HepG2 (cell line): ENCODE results near the gene TACC2. TPM values are rescaled to one million over a fixed set of nuclear protein-coding genes. Genes with fewer than 3 reads are reported as not detected.

Experiments
- ATF7 ChIP-seq, 2 experiments: fragments of 450-650 bp in 1 of 2; sonication (generic) in 1 of 2; formaldehyde crosslinking in 1 of 2; IDR thresholded peaks; 2 replicates each; pipeline versions ENCODE4 v1.4.0 to v1.6.1; 2016 to 2020; ENCODE audit warnings: antibody characterized with exemption in 1 of 2, mild to moderate bottlenecking in 1 of 2, missing genetic modification reagents in 1 of 2
- FOSL2 ChIP-seq: sonication (generic); formaldehyde crosslinking; IDR thresholded peaks from 2 replicates; pipeline ENCODE4 v1.4.0; 2020; ENCODE audit warnings: missing genetic modification reagents
- GATAD1 ChIP-seq: IDR thresholded peaks from 2 replicates; pipeline ENCODE4 v1.6.1; 2016; ENCODE audit warnings: missing genetic modification reagents, missing compliant biosample characterization
- JUN ChIP-seq: sonication (generic); formaldehyde crosslinking; IDR thresholded peaks from 2 replicates; pipeline ENCODE4 v1.4.0; 2020; ENCODE audit warnings: mild to moderate bottlenecking, missing genetic modification reagents
- PHB2 ChIP-seq: fragments of 450-650 bp; IDR thresholded peaks from 2 replicates; pipeline ENCODE4 v1.6.1; 2018; ENCODE audit not compliant: partially characterized antibody
- SETDB1 ChIP-seq: sonication (generic); formaldehyde crosslinking; IDR thresholded peaks from 2 replicates; pipeline ENCODE4 v1.5.1; 2020; ENCODE audit warnings: missing genetic modification reagents, mild to moderate bottlenecking, borderline replicate concordance
- TSC22D2 ChIP-seq: sonication (generic); formaldehyde crosslinking; IDR thresholded peaks from 2 replicates; pipeline ENCODE4 v1.5.1; 2020; ENCODE audit warnings: missing genetic modification reagents, mild to moderate bottlenecking, borderline replicate concordance
- ZBED4 ChIP-seq: sonication (generic); formaldehyde crosslinking; IDR thresholded peaks from 2 replicates; pipeline ENCODE4 v1.4.0; 2020; ENCODE audit warnings: missing genetic modification reagents, borderline replicate concordance
- ZBTB34 ChIP-seq: sonication (generic); formaldehyde crosslinking; IDR thresholded peaks from 2 replicates; pipeline ENCODE4 v1.8.0; 2022; ENCODE audit warnings: mild to moderate bottlenecking, missing genetic modification reagents
- ZMYM4 ChIP-seq: sonication (generic); formaldehyde crosslinking; IDR thresholded peaks from 2 replicates; pipeline ENCODE4 v1.8.1; 2023; ENCODE audit warnings: mild to moderate bottlenecking, missing genetic modification reagents
- ZNF564 ChIP-seq: sonication (generic); formaldehyde crosslinking; IDR thresholded peaks from 2 replicates; pipeline ENCODE4 v1.8.1; 2023; ENCODE audit warnings: mild to moderate bottlenecking, missing genetic modification reagents
- ZNF652 ChIP-seq: IDR thresholded peaks from 2 replicates; pipeline ENCODE4 v1.6.1; 2016; ENCODE audit warnings: low read depth, borderline replicate concordance
- ZNF670 ChIP-seq: sonication (generic); formaldehyde crosslinking; IDR thresholded peaks from 2 replicates; pipeline ENCODE4 v1.8.0; 2022; ENCODE audit warnings: mild to moderate bottlenecking, missing genetic modification reagents, borderline replicate concordance
- polyA plus RNA-seq, 8 experiments: library from polyadenylated mRNA; depleted of rRNA in 3 of 8; stranded (reverse) in 7 of 8; unstranded in 1 of 8; fragments of >200 nt; fragmentation: Illumina TruSeq in 4 of 8; extraction: Trizol in 4 of 8; gene quantifications; 2 replicates each; pipeline versions ENCODE4 v1.2.1 to v1.2.3, GENCODE V29; 2011 to 2016; ENCODE audit warnings: low read depth in 4 of 8, missing spikeins in 1 of 8, mixed read lengths in 1 of 8; ENCODE audit not compliant: insufficient read depth in 1 of 8
- total RNA-seq, 5 experiments: library from RNA; depleted of rRNA; stranded (reverse); fragments of >200 nt; fragmentation: Illumina TruSeq; extraction: Trizol; gene quantifications; 2 replicates each; pipeline ENCODE4 v1.2.3, GENCODE V29; 2016; ENCODE audit warnings: low read depth in 1 of 5
- TF ChIP-seq, protein P1 (sequence below): sonication (generic); formaldehyde crosslinking; IDR thresholded peaks from 2 replicates; pipeline ENCODE4 v1.5.0; 2020; ENCODE audit warnings: missing genetic modification reagents
- TF ChIP-seq, protein P2 (sequence below): sonication (generic); formaldehyde crosslinking; IDR thresholded peaks from 2 replicates; pipeline ENCODE4 v1.4.0; 2020; ENCODE audit warnings: low read depth, missing genetic modification reagents
- TF ChIP-seq, protein P3 (sequence below): sonication (generic); formaldehyde crosslinking; IDR thresholded peaks from 2 replicates; pipeline ENCODE4 v1.8.0; 2022; ENCODE audit warnings: missing genetic modification reagents, mild to moderate bottlenecking, borderline replicate concordance

TACC2 gene
- total and polyA plus RNA-seq, 2 of the 13 experiments (the other 11 are each of a cell fraction or from before 2014, with no cell fraction given), result 11.8 to 16.0 TPM

DNA sequence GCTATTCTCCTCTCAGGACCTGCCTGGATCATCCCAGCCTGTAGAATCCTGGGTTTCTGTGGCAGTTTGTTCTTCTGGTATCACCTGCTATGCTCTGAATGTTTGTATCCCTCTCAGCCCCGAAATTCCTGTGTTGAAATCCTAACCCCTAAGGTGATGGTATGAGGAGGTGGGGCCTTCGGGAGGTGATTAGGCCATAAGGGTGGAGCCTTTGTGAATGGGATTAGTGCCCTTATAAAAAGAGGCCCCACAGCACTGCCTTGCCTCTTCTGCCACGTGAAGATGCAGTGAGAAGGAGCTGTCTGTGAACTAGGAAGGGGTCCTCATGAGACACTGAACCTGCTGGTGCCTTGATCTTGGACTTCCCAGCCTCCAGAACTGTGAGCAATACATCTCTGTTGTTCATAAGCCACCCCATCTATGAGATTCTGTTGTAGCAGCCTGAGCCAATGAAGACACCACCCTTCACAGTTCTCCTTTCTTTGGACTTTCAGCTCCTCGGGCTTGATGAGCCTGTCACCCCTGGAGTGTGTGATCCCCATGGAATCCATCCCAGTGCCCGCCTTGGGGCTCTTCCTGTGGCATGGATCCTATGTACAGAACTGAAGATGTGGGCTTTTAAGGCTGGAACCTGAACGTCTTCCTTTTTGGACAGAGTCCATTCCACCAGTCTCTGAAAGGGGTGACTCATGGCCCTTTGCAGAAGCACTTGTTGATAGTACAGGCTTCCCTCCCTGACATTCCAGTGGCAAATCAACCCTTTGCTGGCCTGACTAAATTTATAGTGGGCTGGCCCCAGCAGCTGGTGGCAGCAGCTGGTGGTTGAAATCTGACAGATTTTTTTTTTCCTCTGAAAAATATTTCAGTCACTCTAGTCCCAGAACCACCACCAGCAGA, 138.0 kb downstream of the TACC2 start (continued):
- TF ChIP-seq ZBTB34 (no peak), TSC22D2 (CRISPR knock-in tag) (no peak), ZNF564 (CRISPR knock-in tag) (peak; percentile 94), SETDB1 (no peak), ATF7 (IDR thresholded peaks at IDR 0.05) (no peak), ATF7 (CRISPR knock-in tag; IDR thresholded peaks at IDR 0.05) (no peak), PHB2 (no peak), JUN (no peak), ZMYM4 (CRISPR knock-in tag) (no peak), ZBED4 (CRISPR knock-in tag) (no peak), FOSL2 (CRISPR knock-in tag) (peak; percentile 63), ZNF670 (CRISPR knock-in tag) (no peak), ZNF652 (CRISPR knock-in tag) (peak; percentile 84; the same call in 1 of the 2 replicates), GATAD1 (CRISPR knock-in tag) (no peak)
- TF ChIP-seq, protein P1, sequence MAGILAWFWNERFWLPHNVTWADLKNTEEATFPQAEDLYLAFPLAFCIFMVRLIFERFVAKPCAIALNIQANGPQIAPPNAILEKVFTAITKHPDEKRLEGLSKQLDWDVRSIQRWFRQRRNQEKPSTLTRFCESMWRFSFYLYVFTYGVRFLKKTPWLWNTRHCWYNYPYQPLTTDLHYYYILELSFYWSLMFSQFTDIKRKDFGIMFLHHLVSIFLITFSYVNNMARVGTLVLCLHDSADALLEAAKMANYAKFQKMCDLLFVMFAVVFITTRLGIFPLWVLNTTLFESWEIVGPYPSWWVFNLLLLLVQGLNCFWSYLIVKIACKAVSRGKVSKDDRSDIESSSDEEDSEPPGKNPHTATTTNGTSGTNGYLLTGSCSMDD (CRISPR knock-in tag), result no peak
- TF ChIP-seq, protein P2, sequence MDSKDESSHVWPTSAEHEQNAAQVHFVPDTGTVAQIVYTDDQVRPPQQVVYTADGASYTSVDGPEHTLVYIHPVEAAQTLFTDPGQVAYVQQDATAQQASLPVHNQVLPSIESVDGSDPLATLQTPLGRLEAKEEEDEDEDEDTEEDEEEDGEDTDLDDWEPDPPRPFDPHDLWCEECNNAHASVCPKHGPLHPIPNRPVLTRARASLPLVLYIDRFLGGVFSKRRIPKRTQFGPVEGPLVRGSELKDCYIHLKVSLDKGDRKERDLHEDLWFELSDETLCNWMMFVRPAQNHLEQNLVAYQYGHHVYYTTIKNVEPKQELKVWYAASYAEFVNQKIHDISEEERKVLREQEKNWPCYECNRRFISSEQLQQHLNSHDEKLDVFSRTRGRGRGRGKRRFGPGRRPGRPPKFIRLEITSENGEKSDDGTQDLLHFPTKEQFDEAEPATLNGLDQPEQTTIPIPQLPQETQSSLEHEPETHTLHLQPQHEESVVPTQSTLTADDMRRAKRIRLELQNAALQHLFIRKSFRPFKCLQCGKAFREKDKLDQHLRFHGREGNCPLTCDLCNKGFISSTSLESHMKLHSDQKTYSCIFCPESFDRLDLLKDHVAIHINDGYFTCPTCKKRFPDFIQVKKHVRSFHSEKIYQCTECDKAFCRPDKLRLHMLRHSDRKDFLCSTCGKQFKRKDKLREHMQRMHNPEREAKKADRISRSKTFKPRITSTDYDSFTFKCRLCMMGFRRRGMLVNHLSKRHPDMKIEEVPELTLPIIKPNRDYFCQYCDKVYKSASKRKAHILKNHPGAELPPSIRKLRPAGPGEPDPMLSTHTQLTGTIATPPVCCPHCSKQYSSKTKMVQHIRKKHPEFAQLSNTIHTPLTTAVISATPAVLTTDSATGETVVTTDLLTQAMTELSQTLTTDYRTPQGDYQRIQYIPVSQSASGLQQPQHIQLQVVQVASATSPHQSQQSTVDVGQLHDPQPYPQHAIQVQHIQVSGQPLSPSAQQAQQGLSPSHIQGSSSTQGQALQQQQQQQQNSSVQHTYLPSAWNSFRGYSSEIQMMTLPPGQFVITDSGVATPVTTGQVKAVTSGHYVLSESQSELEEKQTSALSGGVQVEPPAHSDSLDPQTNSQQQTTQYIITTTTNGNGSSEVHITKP (CRISPR knock-in tag), result 0 out of 2 replicates have a peak, but pooled peaks have one; percentile 45
- TF ChIP-seq, protein P3, sequence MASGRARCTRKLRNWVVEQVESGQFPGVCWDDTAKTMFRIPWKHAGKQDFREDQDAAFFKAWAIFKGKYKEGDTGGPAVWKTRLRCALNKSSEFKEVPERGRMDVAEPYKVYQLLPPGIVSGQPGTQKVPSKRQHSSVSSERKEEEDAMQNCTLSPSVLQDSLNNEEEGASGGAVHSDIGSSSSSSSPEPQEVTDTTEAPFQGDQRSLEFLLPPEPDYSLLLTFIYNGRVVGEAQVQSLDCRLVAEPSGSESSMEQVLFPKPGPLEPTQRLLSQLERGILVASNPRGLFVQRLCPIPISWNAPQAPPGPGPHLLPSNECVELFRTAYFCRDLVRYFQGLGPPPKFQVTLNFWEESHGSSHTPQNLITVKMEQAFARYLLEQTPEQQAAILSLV, result no peak
